GM21526 (cell line): Measurements from ENCODE around the gene SLC22A25.
"Not testable (repeated sequence)": the region's sequence is repeated elsewhere in the genome, so short reads cannot be mapped to it uniquely, and the experiment has no call there.

Source experiments
- ATAC-seq: cut with Tn5 transposase; IDR thresholded peaks from one replicate; pipeline ENCODE4 v1.9.1; 2021; ENCODE audit warnings: moderate library complexity; ENCODE audit not compliant: unreplicated experiment, low FRiP score

The SLC22A25 gene

GRCh38 chr11:63243533-63243932 lies at the start of gene SLC22A25:
Gene SLC22A25, minus strand, starts transcription at chr11:63243599. Its CDS starts 13,947 bp downstream, at chr11:63229652.
- no peak for ATAC-seq

- ATAC-seq = no peak
Measured at GRCh38 chr11:63290285-63290684, 46.9 kb upstream of the SLC22A25 start.

GRCh38 chr11:63289658-63290057 lies 46.3 kb upstream of the SLC22A25 start:
- ATAC-seq = no peak

- ATAC-seq = no peak
Measured at GRCh38 chr11:63282579-63282978, 39.2 kb upstream of the SLC22A25 start.

- ATAC-seq = no peak
Measured at GRCh38 chr11:63280920-63281319, 37.5 kb upstream of the SLC22A25 start.

GRCh38 chr11:63277345-63277943 lies 34.0 kb upstream of the SLC22A25 start:
- no peak for ATAC-seq

GRCh38 chr11:63274776-63275175 lies 31.4 kb upstream of the SLC22A25 start:
- no peak for ATAC-seq

- ATAC-seq = no peak
Measured at GRCh38 chr11:63273685-63274084, 30.3 kb upstream of the SLC22A25 start.

- ATAC-seq = no peak
Measured at GRCh38 chr11:63262547-63262946, 19.1 kb upstream of the SLC22A25 start.

- ATAC-seq = no peak
Measured at GRCh38 chr11:63251312-63251711, 7.9 kb upstream of the SLC22A25 start.

- ATAC-seq = no peak
Measured at GRCh38 chr11:63250162-63251050, 7.0 kb upstream of the SLC22A25 start.

GRCh38 chr11:63248966-63249365 lies 5.6 kb upstream of the SLC22A25 start:
- no peak for ATAC-seq

- not testable (repeated sequence) for ATAC-seq
Measured at GRCh38 chr11:63247237-63248002, 4.0 kb upstream of the SLC22A25 start.

GRCh38 chr11:63246045-63246444 lies 2.6 kb upstream of the SLC22A25 start:
- no peak for ATAC-seq

- ATAC-seq = no peak
Measured at GRCh38 chr11:63244862-63245261, 1.5 kb upstream of the SLC22A25 start.

GRCh38 chr11:63242089-63242781 lies 1.2 kb downstream of the SLC22A25 start:
- no peak for ATAC-seq

- ATAC-seq = no peak
Measured at GRCh38 chr11:63240791-63241379, 2.5 kb downstream of the SLC22A25 start.

- ATAC-seq = no peak
Measured at GRCh38 chr11:63240098-63240497, 3.3 kb downstream of the SLC22A25 start.

- no peak for ATAC-seq
Measured at GRCh38 chr11:63239254-63239653, 4.1 kb downstream of the SLC22A25 start.

- ATAC-seq = no peak
Measured at GRCh38 chr11:63237413-63237812, 6.0 kb downstream of the SLC22A25 start.
